HG03520 (cell line): ENCODE measurements around the gene CSNK1G3.
A peak's percentile ranks its signal among the peaks of the same experiment; 100 is the strongest.

Experiments
- ATAC-seq: cut with Tn5 transposase; IDR thresholded peaks from one replicate; pipeline ENCODE4 v1.9.1; 2021; ENCODE audit warnings: mild to moderate bottlenecking, moderate library complexity; ENCODE audit not compliant: unreplicated experiment

The CSNK1G3 gene

GRCh38 chr5:123554601-123555000, 42.6 kb downstream of the CSNK1G3 start:
- no peak for ATAC-seq

- no peak for ATAC-seq
Measured at GRCh38 chr5:123557907-123558306, 45.9 kb downstream of the CSNK1G3 start.

GRCh38 chr5:123558762-123559433, 46.9 kb downstream of the CSNK1G3 start:
- no peak for ATAC-seq

- no peak for ATAC-seq
Measured at GRCh38 chr5:123559434-123559775, 47.4 kb downstream of the CSNK1G3 start.

GRCh38 chr5:123561230-123561629, 49.3 kb downstream of the CSNK1G3 start:
- ATAC-seq, result no peak

GRCh38 chr5:123571927-123572326, 60.0 kb downstream of the CSNK1G3 start:
- no peak for ATAC-seq

- ATAC-seq, result no peak
Measured at GRCh38 chr5:123578390-123578789, 66.4 kb downstream of the CSNK1G3 start.

GRCh38 chr5:123579410-123579809, 67.4 kb downstream of the CSNK1G3 start:
- no peak for ATAC-seq

- ATAC-seq, result no peak
Measured at GRCh38 chr5:123582550-123583285, 70.7 kb downstream of the CSNK1G3 start.

- no peak for ATAC-seq
Measured at GRCh38 chr5:123585871-123586270, 73.9 kb downstream of the CSNK1G3 start.

GRCh38 chr5:123594434-123594833, 82.5 kb downstream of the CSNK1G3 start:
- no peak for ATAC-seq

GRCh38 chr5:123597018-123597417, 85.0 kb downstream of the CSNK1G3 start:
- no peak for ATAC-seq

GRCh38 chr5:123598028-123598689, 86.2 kb downstream of the CSNK1G3 start:
- no peak for ATAC-seq

GRCh38 chr5:123599171-123599570, 87.2 kb downstream of the CSNK1G3 start:
- ATAC-seq, result no peak

- ATAC-seq, result no peak
Measured at GRCh38 chr5:123601610-123602009, 89.6 kb downstream of the CSNK1G3 start.

- peak; percentile 60 for ATAC-seq
Measured at GRCh38 chr5:123605822-123606221, 93.8 kb downstream of the CSNK1G3 start.

- no peak for ATAC-seq
Measured at GRCh38 chr5:123610209-123610608, 98.2 kb downstream of the CSNK1G3 start.

GRCh38 chr5:123610665-123611405, 98.9 kb downstream of the CSNK1G3 start:
- ATAC-seq, result peak; percentile 68

GRCh38 chr5:123611406-123611709, 99.4 kb downstream of the CSNK1G3 start:
- peak; percentile 15 for ATAC-seq

GRCh38 chr5:123617561-123617960, 105.6 kb downstream of the CSNK1G3 start:
- no peak for ATAC-seq

- ATAC-seq, result no peak
Measured at GRCh38 chr5:123626051-123626450, 114.1 kb downstream of the CSNK1G3 start.
